Smooth muscle cell (in vitro differentiated cells): ENCODE data around the gene NPC1. TPM values are rescaled to one million over a fixed set of nuclear protein-coding genes. Genes with fewer than 3 reads are reported as not detected.
"Not testable (repeated sequence)": the region's sequence is repeated elsewhere in the genome, so short reads cannot be mapped to it uniquely, and the experiment has no call there.

Experiments
- DNase-seq: peaks from one replicate; lab custom pipeline; 2025; ENCODE audit not compliant: unreplicated experiment; lab: John Stamatoyannopoulos, UW
- H2AFZ ChIP-seq: fragments of 200-600 bp; sonication (generic); 2 replicates; pipeline ENCODE4 v1.6.0; 2016; ENCODE audit warnings: antibody characterized with exemption, low read depth, mild to moderate bottlenecking
- H3F3A ChIP-seq: fragments of 200-600 bp; sonication (generic); 2 replicates; pipeline ENCODE4 v1.6.0; 2017; ENCODE audit warnings: antibody characterized with exemption, low read depth
- H3K27ac ChIP-seq: fragments of 200-600 bp; sonication (generic); 2 replicates; pipeline ENCODE4 v1.5.1; 2016; ENCODE audit warnings: low read depth, mild to moderate bottlenecking
- H3K27me3 ChIP-seq: fragments of 200-600 bp; sonication (generic); 2 replicates; pipeline ENCODE4 v1.6.1; 2016; ENCODE audit warnings: low read depth, mild to moderate bottlenecking
- H3K36me3 ChIP-seq: fragments of 200-600 bp; sonication (generic); 2 replicates; pipeline ENCODE4 v1.5.1; 2016; ENCODE audit warnings: low read depth
- H3K4me1 ChIP-seq: fragments of 200-600 bp; sonication (generic); 2 replicates; pipeline ENCODE4 v1.5.1; 2016; ENCODE audit warnings: low read depth
- H3K4me2 ChIP-seq: fragments of 200-600 bp; sonication (generic); 2 replicates; pipeline ENCODE4 v1.6.0; 2016; ENCODE audit warnings: mild to moderate bottlenecking
- H3K4me3 ChIP-seq: fragments of 200-600 bp; sonication (generic); 2 replicates; pipeline ENCODE4 v1.5.1; 2016; ENCODE audit warnings: mild to moderate bottlenecking
- H3K79me2 ChIP-seq: fragments of 200-600 bp; sonication (generic); 2 replicates; pipeline ENCODE4 v1.6.0; 2016; ENCODE audit warnings: low read depth, mild to moderate bottlenecking
- H3K9ac ChIP-seq: fragments of 200-600 bp; sonication (generic); 2 replicates; pipeline ENCODE4 v1.6.0; 2016; ENCODE audit warnings: low read depth
- H3K9me3 ChIP-seq: fragments of 200-600 bp; sonication (generic); replicated peaks from 2 replicates; pipeline ENCODE4 v1.5.1; 2016; ENCODE audit warnings: low read depth
- H4K20me1 ChIP-seq: fragments of 200-600 bp; sonication (generic); 2 replicates; pipeline ENCODE4 v1.6.0; 2016; ENCODE audit warnings: low read depth
- WGBS: methylation state at CpG from one replicate; pipeline ENCODE4 v1.1.7; 2016; ENCODE audit warnings: low lambda C conversion rate; 5-methylcytosine and 5-hydroxymethylcytosine counted together
- polyA plus RNA-seq: library from polyadenylated mRNA; unstranded; fragments of >200 nt; fragmentation: Nextera tagmentation; extraction: Ambion mirVana; gene quantifications from 2 replicates; pipeline ENCODE4 v1.2.1, GENCODE V29; 2016
- total RNA-seq: library from RNA; depleted of rRNA; stranded (reverse); fragments of >200 nt; gene quantifications from 2 replicates; pipeline ENCODE4 v1.2.3, GENCODE V29; 2014
- TF ChIP-seq, protein P1 (sequence below): fragments of 200-600 bp; sonication (generic); IDR thresholded peaks from 2 replicates; pipeline ENCODE4 v1.5.1; 2017; ENCODE audit warnings: borderline replicate concordance, mild to moderate bottlenecking, antibody characterized with exemption; ENCODE audit not compliant: insufficient read depth, poor library complexity, severe bottlenecking

The NPC1 gene
- total and polyA plus RNA-seq, 2 experiments from 2014 or later = 29.9 to 55.5 TPM

GRCh38 chr18:23578067-23578701 is 8.1 kb downstream of the NPC1 start:
- no peak overlapping the region for H3K4me2 ChIP-seq
- peaks cover 50% of the 10 kb centered on the region for H3K79me2 ChIP-seq
- H3K9ac ChIP-seq = no peak overlapping the region
- DNase-seq = no peak
- no peaks in the 10 kb centered on the region for H3K9me3 ChIP-seq
- TF ChIP-seq, protein P1, sequence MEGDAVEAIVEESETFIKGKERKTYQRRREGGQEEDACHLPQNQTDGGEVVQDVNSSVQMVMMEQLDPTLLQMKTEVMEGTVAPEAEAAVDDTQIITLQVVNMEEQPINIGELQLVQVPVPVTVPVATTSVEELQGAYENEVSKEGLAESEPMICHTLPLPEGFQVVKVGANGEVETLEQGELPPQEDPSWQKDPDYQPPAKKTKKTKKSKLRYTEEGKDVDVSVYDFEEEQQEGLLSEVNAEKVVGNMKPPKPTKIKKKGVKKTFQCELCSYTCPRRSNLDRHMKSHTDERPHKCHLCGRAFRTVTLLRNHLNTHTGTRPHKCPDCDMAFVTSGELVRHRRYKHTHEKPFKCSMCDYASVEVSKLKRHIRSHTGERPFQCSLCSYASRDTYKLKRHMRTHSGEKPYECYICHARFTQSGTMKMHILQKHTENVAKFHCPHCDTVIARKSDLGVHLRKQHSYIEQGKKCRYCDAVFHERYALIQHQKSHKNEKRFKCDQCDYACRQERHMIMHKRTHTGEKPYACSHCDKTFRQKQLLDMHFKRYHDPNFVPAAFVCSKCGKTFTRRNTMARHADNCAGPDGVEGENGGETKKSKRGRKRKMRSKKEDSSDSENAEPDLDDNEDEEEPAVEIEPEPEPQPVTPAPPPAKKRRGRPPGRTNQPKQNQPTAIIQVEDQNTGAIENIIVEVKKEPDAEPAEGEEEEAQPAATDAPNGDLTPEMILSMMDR = no peak
- no peaks in the 10 kb centered on the region for H3K27me3 ChIP-seq
- H3K36me3 ChIP-seq = no peaks in the 10 kb centered on the region
- peaks cover 12% of the 10 kb centered on the region for H3F3A ChIP-seq
- H2AFZ ChIP-seq = no peak overlapping the region
- H3K4me1 ChIP-seq = peaks cover 2% of the 10 kb centered on the region
- H3K4me3 ChIP-seq = no peak overlapping the region
- no peak overlapping the region for H3K27ac ChIP-seq
- 95% methylated on average over 6 of the region's 6 CpGs for WGBS
- H4K20me1 ChIP-seq = peaks cover 84% of the 10 kb centered on the region

- H3K4me2 ChIP-seq, H3K36me3 ChIP-seq, H3K4me1 ChIP-seq, H3K4me3 ChIP-seq, H2AFZ ChIP-seq, H3K9ac ChIP-seq, H3K27me3 ChIP-seq, H3K27ac ChIP-seq, H3K9me3 ChIP-seq, DNase-seq: not testable (repeated sequence)
- H4K20me1 ChIP-seq = peaks cover 84% of the 10 kb centered on the region
- H3K79me2 ChIP-seq = peaks cover 47% of the 10 kb centered on the region
- 92% methylated on average over 14 of the region's 24 CpGs for WGBS
- H3F3A ChIP-seq = peaks cover 12% of the 10 kb centered on the region
Measured at GRCh38 chr18:23577521-23577920, 8.8 kb downstream of the NPC1 start.

DNA sequence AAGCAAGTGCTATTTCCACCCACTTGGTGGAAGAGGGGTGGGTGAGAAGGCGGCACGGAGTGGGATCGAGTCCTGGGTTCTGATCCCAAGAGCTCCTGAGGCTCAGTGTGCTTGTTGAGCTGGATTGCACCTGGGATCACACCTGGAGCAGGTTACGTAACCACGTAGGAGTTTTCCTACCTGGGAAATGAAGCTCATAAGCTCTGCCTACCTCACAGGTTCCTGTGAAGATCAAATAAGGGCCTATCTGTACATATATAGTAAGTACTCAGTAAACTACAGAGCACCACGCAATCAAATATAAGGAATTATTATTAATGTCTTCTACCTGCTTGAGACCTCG is 11.0 kb downstream of the NPC1 start:
- Histone ChIP-seq H3K9ac (no peak overlapping the region), H3K9me3 (no peaks in the 10 kb centered on the region), H3K4me1 (no peaks in the 10 kb centered on the region), H3K27me3 (no peaks in the 10 kb centered on the region), H3K36me3 (peaks cover 2% of the 10 kb centered on the region), H4K20me1 (peaks cover 78% of the 10 kb centered on the region), H3K4me3 (no peak overlapping the region), H2AFZ (no peak overlapping the region), H3K27ac (peak overlapping the region; percentile 87), H3K79me2 (peaks cover 29% of the 10 kb centered on the region), H3F3A (peaks cover 12% of the 10 kb centered on the region), H3K4me2 (no peak overlapping the region)
- 82% methylated on average over 7 of the region's 7 CpGs for WGBS
- TF ChIP-seq, protein P1 = no peak
- DNase-seq = no peak

- 46% methylated on average over 5 of the region's 5 CpGs for WGBS
- H3F3A ChIP-seq = peaks cover 12% of the 10 kb centered on the region
- H3K4me2 ChIP-seq = peak overlapping the region; percentile 63
- H3K27me3 ChIP-seq = no peaks in the 10 kb centered on the region
- H3K9ac ChIP-seq = peak overlapping the region; percentile 20
- H4K20me1 ChIP-seq = peaks cover 73% of the 10 kb centered on the region
- H3K4me1 ChIP-seq = no peaks in the 10 kb centered on the region
- DNase-seq = no peak
- TF ChIP-seq, protein P1 = no peak
- no peak overlapping the region for H2AFZ ChIP-seq
- H3K36me3 ChIP-seq = peaks cover 4% of the 10 kb centered on the region
- H3K9me3 ChIP-seq = no peaks in the 10 kb centered on the region
- peak overlapping the region; percentile 87 for H3K27ac ChIP-seq
- H3K4me3 ChIP-seq = no peak overlapping the region
- H3K79me2 ChIP-seq = peaks cover 24% of the 10 kb centered on the region
Measured at GRCh38 chr18:23574611-23575308, 11.5 kb downstream of the NPC1 start.
